Osteoblast (primary cell): ENCODE data around the gene GTPBP10. TPM values are rescaled to one million over a fixed set of nuclear protein-coding genes. Genes with fewer than 3 reads are reported as not detected.

Experiments used
- DNase-seq: peaks from one replicate; pipeline ENCODE4 v3.0.0; 2011; ENCODE audit warnings: low spot score, mixed read lengths; ENCODE audit not compliant: insufficient read length; ENCODE audit errors: missing footprints
- H2AFZ ChIP-seq: 2 replicates; pipeline ENCODE4 v1.6.0; 2011; ENCODE audit warnings: mild to moderate bottlenecking, low read length
- H3K27ac ChIP-seq: 2 replicates; pipeline ENCODE4 v1.5.1; 2011; ENCODE audit warnings: mild to moderate bottlenecking, low read depth, low read length, moderate library complexity
- H3K27me3 ChIP-seq: 2 replicates; pipeline ENCODE4 v1.6.0; 2012; ENCODE audit warnings: mild to moderate bottlenecking, control low read depth, inconsistent platforms, low read length, moderate library complexity; ENCODE audit not compliant: insufficient read depth
- H3K36me3 ChIP-seq: 2 replicates; pipeline ENCODE4 v1.5.1; 2011; ENCODE audit warnings: mild to moderate bottlenecking, low read length, control low read depth, moderate library complexity; ENCODE audit not compliant: insufficient read depth
- H3K4me1 ChIP-seq: 2 replicates; pipeline ENCODE4 v1.5.1; 2011; ENCODE audit warnings: mild to moderate bottlenecking, low read length, control low read depth, moderate library complexity; ENCODE audit not compliant: insufficient read depth
- H3K4me2 ChIP-seq: 2 replicates; pipeline ENCODE4 v1.6.0; 2011; ENCODE audit warnings: mild to moderate bottlenecking, low read length; ENCODE audit not compliant: insufficient read depth
- H3K4me3 ChIP-seq: fragments of 200-600 bp; sonication (generic); 3 replicates; pipeline ENCODE4 v1.5.1; 2012; ENCODE audit warnings: mild to moderate bottlenecking, low read length, inconsistent platforms; ENCODE audit not compliant: insufficient read depth
- H3K79me2 ChIP-seq: 2 replicates; pipeline ENCODE4 v1.6.0; 2012; ENCODE audit warnings: mild to moderate bottlenecking, low read length, control low read depth, inconsistent platforms; ENCODE audit not compliant: insufficient read depth
- H3K9me3 ChIP-seq: 2 replicates; pipeline ENCODE4 v1.5.1; 2011; ENCODE audit warnings: low read depth, low read length, control low read depth
- H4K20me1 ChIP-seq: 2 replicates; pipeline ENCODE4 v1.6.0; 2012; ENCODE audit warnings: mild to moderate bottlenecking, low read length, control low read depth; ENCODE audit not compliant: insufficient read depth
- total RNA-seq: library from RNA; depleted of rRNA; stranded (reverse); fragments of >200 nt; gene quantifications from 2 replicates; pipeline ENCODE4 v1.2.3, GENCODE V29; 2012
- TF ChIP-seq, protein P1 (sequence below): IDR thresholded peaks from 2 replicates; pipeline ENCODE4 v1.5.1; 2011; ENCODE audit warnings: mild to moderate bottlenecking, low read depth, low read length, moderate library complexity; ENCODE audit errors: extremely low read depth

The GTPBP10 gene
- total RNA-seq, 1 donor: 21.0 TPM

GRCh38 chr7:90351987-90352386, 5.5 kb downstream of the GTPBP10 start:
- no peak overlapping the region for H3K4me3 ChIP-seq
- TF ChIP-seq, protein P1, sequence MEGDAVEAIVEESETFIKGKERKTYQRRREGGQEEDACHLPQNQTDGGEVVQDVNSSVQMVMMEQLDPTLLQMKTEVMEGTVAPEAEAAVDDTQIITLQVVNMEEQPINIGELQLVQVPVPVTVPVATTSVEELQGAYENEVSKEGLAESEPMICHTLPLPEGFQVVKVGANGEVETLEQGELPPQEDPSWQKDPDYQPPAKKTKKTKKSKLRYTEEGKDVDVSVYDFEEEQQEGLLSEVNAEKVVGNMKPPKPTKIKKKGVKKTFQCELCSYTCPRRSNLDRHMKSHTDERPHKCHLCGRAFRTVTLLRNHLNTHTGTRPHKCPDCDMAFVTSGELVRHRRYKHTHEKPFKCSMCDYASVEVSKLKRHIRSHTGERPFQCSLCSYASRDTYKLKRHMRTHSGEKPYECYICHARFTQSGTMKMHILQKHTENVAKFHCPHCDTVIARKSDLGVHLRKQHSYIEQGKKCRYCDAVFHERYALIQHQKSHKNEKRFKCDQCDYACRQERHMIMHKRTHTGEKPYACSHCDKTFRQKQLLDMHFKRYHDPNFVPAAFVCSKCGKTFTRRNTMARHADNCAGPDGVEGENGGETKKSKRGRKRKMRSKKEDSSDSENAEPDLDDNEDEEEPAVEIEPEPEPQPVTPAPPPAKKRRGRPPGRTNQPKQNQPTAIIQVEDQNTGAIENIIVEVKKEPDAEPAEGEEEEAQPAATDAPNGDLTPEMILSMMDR: no peak
- H3K4me1 ChIP-seq: peaks cover 9% of the 10 kb centered on the region
- no peaks in the 10 kb centered on the region for H3K9me3 ChIP-seq
- no peaks in the 10 kb centered on the region for H4K20me1 ChIP-seq
- H2AFZ ChIP-seq: no peak overlapping the region
- peaks cover 59% of the 10 kb centered on the region for H3K79me2 ChIP-seq
- H3K36me3 ChIP-seq: peaks cover 10% of the 10 kb centered on the region
- no peaks in the 10 kb centered on the region for H3K27me3 ChIP-seq
- H3K27ac ChIP-seq: no peak overlapping the region
- no peak for DNase-seq
- no peak overlapping the region for H3K4me2 ChIP-seq

- Histone ChIP-seq H3K4me3 (no peak overlapping the region), H3K9me3 (no peaks in the 10 kb centered on the region), H3K79me2 (no peaks in the 10 kb centered on the region), H3K36me3 (peaks cover 38% of the 10 kb centered on the region), H3K4me1 (peaks cover 35% of the 10 kb centered on the region), H3K27ac (peak overlapping the region; percentile 86), H4K20me1 (no peaks in the 10 kb centered on the region), H3K4me2 (peak overlapping the region; percentile 80), H2AFZ (no peak overlapping the region), H3K27me3 (no peaks in the 10 kb centered on the region)
- no peak for DNase-seq
- TF ChIP-seq, protein P1: no peak
Measured at GRCh38 chr7:90383422-90383821, 36.9 kb downstream of the GTPBP10 start.

GRCh38 chr7:90383861-90384260, 37.3 kb downstream of the GTPBP10 start:
- TF ChIP-seq, protein P1: no peak
- Histone ChIP-seq H3K27ac (peak overlapping the region; percentile 86), H2AFZ (peak overlapping the region; percentile 13), H3K9me3 (no peaks in the 10 kb centered on the region), H3K36me3 (peaks cover 35% of the 10 kb centered on the region), H4K20me1 (no peaks in the 10 kb centered on the region), H3K79me2 (no peaks in the 10 kb centered on the region), H3K27me3 (no peaks in the 10 kb centered on the region), H3K4me2 (peak overlapping the region; percentile 80), H3K4me1 (peaks cover 35% of the 10 kb centered on the region), H3K4me3 (peak overlapping the region; percentile 34)
- peak; percentile 63 for DNase-seq

DNA sequence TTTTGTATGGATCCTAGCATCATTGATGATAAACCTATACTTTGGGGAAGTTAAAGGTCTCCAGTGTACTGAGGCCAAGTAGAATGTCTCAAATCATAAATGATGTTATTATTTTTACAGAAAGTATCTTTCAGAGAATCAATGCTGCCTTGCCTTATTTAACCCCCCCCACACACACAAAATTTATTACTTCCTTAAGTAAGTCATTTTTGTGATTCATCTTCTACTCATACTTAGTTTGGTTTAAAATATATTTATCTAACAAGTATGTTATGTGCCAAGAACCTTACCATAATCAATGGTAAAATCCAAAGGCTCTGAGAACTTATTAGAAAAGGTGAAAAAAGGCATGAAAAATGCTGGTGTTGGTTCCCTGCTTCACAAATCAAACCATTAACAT, 37.9 kb downstream of the GTPBP10 start:
- H4K20me1 ChIP-seq: no peaks in the 10 kb centered on the region
- H3K79me2 ChIP-seq: no peaks in the 10 kb centered on the region
- TF ChIP-seq, protein P1: no peak
- peak overlapping the region; percentile 86 for H3K27ac ChIP-seq
- no peak for DNase-seq
- no peaks in the 10 kb centered on the region for H3K9me3 ChIP-seq
- no peaks in the 10 kb centered on the region for H3K27me3 ChIP-seq
- H3K4me1 ChIP-seq: peaks cover 35% of the 10 kb centered on the region
- H3K36me3 ChIP-seq: peaks cover 29% of the 10 kb centered on the region
- peak overlapping the region; percentile 80 for H3K4me2 ChIP-seq
- H3K4me3 ChIP-seq: peak overlapping the region; percentile 34
- H2AFZ ChIP-seq: peak overlapping the region; percentile 13
